Type B pancreatic cell (in vitro differentiated cells): ENCODE data around the gene FOXF1. TPM values are rescaled to one million over a fixed set of nuclear protein-coding genes. Genes with fewer than 3 reads are reported as not detected.

Source experiments
- DNase-seq: peaks from one replicate; pipeline ENCODE4 v3.0.0; 2021; ENCODE audit warnings: mixed read lengths; ENCODE audit not compliant: unreplicated experiment; ENCODE audit errors: extremely low spot score
- H3K27ac Mint-ChIP-seq: 2 replicates; pipeline ENCODE4 v1.8.0; 2021; ENCODE audit warnings: mild to moderate bottlenecking, mixed read lengths
- H3K27me3 Mint-ChIP-seq: 2 replicates; pipeline ENCODE4 v1.8.0; 2021; ENCODE audit warnings: mixed read lengths
- H3K36me3 Mint-ChIP-seq: 2 replicates; pipeline ENCODE4 v1.8.0; 2021; ENCODE audit warnings: mixed read lengths
- H3K4me1 Mint-ChIP-seq: one replicate; pipeline ENCODE4 v1.8.0; 2021; ENCODE audit warnings: mixed read lengths; ENCODE audit not compliant: unreplicated experiment
- H3K4me3 Mint-ChIP-seq: 2 replicates; pipeline ENCODE4 v1.8.0; 2021; ENCODE audit warnings: mild to moderate bottlenecking, mixed read lengths
- H3K9me3 Mint-ChIP-seq: 2 replicates; pipeline ENCODE4 v1.8.0; 2021; ENCODE audit warnings: mixed read lengths
- CTCF ChIP-seq: fragments of 200-600 bp; sonication (generic); conservative IDR thresholded peaks from 2 replicates; pipeline ENCODE4 v1.5.0; 2021; ENCODE audit warnings: antibody characterized with exemption, mild to moderate bottlenecking
- total RNA-seq: library from RNA; stranded (reverse); gene quantifications from 2 replicates; pipeline ENCODE4 v1.2.1, GENCODE V29; 2021; ENCODE audit warnings: low replicate concordance

The FOXF1 gene
- total RNA-seq, 1 donor from 2014 or later, result 3.4 TPM

DNA sequence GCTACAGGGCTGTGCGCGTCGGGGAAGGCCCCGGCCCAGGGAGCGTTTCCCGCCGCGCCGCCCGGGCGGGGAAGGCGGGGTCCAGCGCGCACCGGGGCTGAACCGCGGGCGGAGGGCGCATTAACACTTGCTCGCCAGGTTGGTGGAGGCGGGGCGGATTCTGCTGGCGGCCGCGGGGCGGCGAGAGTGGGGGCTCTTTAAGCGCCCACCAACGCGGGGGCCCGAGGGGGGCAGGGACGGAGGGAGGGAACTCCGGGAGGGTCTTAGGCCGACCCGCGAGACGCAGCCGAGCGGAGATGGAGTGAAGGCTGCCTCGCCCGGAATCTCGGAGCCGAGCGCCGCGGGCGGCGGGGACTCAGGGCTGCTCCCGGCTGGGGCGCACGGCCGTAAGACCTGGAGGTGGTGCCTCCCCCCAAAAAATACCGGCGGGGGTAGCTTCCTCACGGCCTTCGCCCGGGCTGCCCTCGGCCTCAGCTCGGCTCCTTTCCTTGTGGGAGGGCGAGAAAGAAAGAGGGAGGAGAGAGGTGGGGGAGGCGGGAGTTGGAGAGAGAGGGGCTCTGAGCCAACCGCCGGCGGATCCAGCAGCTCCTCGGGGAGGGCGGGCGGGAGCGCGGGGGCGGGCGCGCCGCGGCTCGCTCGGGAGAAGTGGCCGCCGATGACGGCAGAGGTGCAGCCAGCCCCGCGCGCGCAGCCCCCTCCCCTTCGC lies 415 bp upstream of the FOXF1 start:
- TF ChIP-seq CTCF, result no peak
- H3K27ac Mint-ChIP-seq, result no peak overlapping the region
- peaks cover 76% of the 10 kb centered on the region for H3K27me3 Mint-ChIP-seq
- peaks cover 23% of the 10 kb centered on the region for H3K4me1 Mint-ChIP-seq
- H3K9me3 Mint-ChIP-seq, result no peaks in the 10 kb centered on the region
- peaks cover 4% of the 10 kb centered on the region for H3K36me3 Mint-ChIP-seq
- DNase-seq, result no peak
- peak overlapping the region; percentile 90 for H3K4me3 Mint-ChIP-seq

GRCh38 chr16:86511317-86512161 lies 1.2 kb downstream of the FOXF1 start:
- no peaks in the 10 kb centered on the region for H3K9me3 Mint-ChIP-seq
- peak overlapping the region; percentile 73 for H3K4me3 Mint-ChIP-seq
- no peak for DNase-seq
- no peak for TF ChIP-seq CTCF
- H3K36me3 Mint-ChIP-seq, result peaks cover 4% of the 10 kb centered on the region
- H3K27ac Mint-ChIP-seq, result no peak overlapping the region
- peaks cover 11% of the 10 kb centered on the region for H3K4me1 Mint-ChIP-seq
- H3K27me3 Mint-ChIP-seq, result peaks cover 74% of the 10 kb centered on the region

- Mint-ChIP-seq H3K4me1 (peaks cover 11% of the 10 kb centered on the region), H3K27ac (no peak overlapping the region), H3K4me3 (peak overlapping the region; percentile 68), H3K36me3 (peaks cover 4% of the 10 kb centered on the region), H3K27me3 (peaks cover 74% of the 10 kb centered on the region), H3K9me3 (no peaks in the 10 kb centered on the region)
- DNase-seq, result no peak
- no peak for TF ChIP-seq CTCF
Observed at GRCh38 chr16:86512301-86512859, 2.1 kb downstream of the FOXF1 start.

- Mint-ChIP-seq H3K9me3 (no peaks in the 10 kb centered on the region), H3K4me3 (peak overlapping the region; percentile 68), H3K36me3 (peaks cover 4% of the 10 kb centered on the region), H3K27me3 (peaks cover 74% of the 10 kb centered on the region), H3K27ac (no peak overlapping the region), H3K4me1 (peaks cover 5% of the 10 kb centered on the region)
- TF ChIP-seq CTCF, result no peak
- no peak for DNase-seq
Observed at GRCh38 chr16:86512860-86513470, 2.6 kb downstream of the FOXF1 start.

GRCh38 chr16:86513471-86514277 lies 3.3 kb downstream of the FOXF1 start:
- DNase-seq, result no peak
- Mint-ChIP-seq H3K9me3 (no peaks in the 10 kb centered on the region), H3K36me3 (peaks cover 4% of the 10 kb centered on the region), H3K27ac (peak overlapping the region; percentile 24), H3K4me1 (peaks cover 4% of the 10 kb centered on the region), H3K4me3 (peak overlapping the region; percentile 78), H3K27me3 (peaks cover 79% of the 10 kb centered on the region)
- TF ChIP-seq CTCF, result no peak
